Right lobe of liver (tissue), 4 donors: ENCODE results near the gene GNAL.

Experiments used
- CTCF ChIP-seq, 4 donors: fragments of 200-600 bp in 3 of 4; fragments of 450-650 bp in 1 of 4; IDR thresholded peaks; one replicate each; pipeline versions ENCODE4 v1.5.1 to v1.8.0; 2016 to 2022; ENCODE audit warnings: antibody characterized with exemption in 4 of 4, mild to moderate bottlenecking in 2 of 4
- POLR2A ChIP-seq: fragments of 450-650 bp; IDR thresholded peaks from one replicate; pipeline ENCODE4 v1.6.1; 2017; ENCODE audit warnings: antibody characterized with exemption, mild to moderate bottlenecking
- donor health status: DM: no; HTN: no; CAD: no.
- donor health status: DM: no; HTN: no; CAD: no.
- donor health status: DM: no; HTN: yes; CAD: no.

DNA sequence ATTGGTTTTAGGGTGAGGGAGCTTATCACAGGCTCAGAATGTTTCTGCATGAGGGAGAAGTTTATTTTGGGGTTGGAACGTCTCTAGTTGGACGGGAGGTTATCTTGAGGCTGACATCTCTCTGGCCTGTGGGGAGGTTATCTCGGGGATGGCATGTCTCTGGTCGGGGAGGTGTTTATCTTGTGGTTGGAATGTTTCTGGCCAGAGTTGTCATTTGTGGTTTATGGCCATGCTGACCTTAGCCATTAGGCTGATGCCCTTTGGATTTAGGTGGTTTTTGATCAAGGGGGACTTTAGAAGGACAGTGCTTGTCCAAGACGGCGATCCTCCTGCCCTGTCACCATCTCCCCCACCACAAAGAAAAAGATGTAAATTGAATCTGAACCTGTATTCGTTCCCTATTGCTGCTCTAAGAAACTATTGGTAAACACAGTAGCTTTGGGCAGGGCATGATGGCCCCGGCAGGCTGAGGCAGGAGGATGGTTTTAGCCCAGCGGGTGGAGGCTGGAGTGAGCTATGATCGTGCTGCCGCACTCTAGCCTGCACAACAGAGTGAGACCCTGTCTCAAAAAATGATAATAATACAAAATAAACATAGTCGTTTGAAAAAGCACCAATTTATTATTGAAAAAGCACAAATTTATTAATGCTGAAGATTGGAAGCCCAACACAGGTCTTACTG, 236.9 kb downstream of the GNAL start:
- TF ChIP-seq POLR2A: no peak
- TF ChIP-seq CTCF (IDR thresholded peaks at IDR 0.05): no peak
